HepG2 (cell line): ENCODE data around the gene MRPL30. TPM values are rescaled to one million over a fixed set of nuclear protein-coding genes. Genes with fewer than 3 reads are reported as not detected.

Experiments used
- ASH2L ChIP-seq: fragments of 300-600, 200-600 bp; sonication (generic); IDR thresholded peaks from 2 replicates; pipeline ENCODE4 v1.7.0; 2017; ENCODE audit warnings: low read depth, mild to moderate bottlenecking, moderate library complexity, mixed read lengths, low read length; ENCODE audit not compliant: insufficient read length
- CC2D1A ChIP-seq: sonication (generic); formaldehyde crosslinking; IDR thresholded peaks from 2 replicates; pipeline ENCODE4 v1.8.1; 2023; ENCODE audit warnings: mild to moderate bottlenecking, missing genetic modification reagents
- FOXO4 ChIP-seq: sonication (generic); formaldehyde crosslinking; conservative IDR thresholded peaks from 2 replicates; pipeline ENCODE4 v1.8.1; 2023; ENCODE audit warnings: missing genetic modification reagents
- KAT2B ChIP-seq: fragments of 150-350 bp; IDR thresholded peaks from 2 replicates; pipeline ENCODE4 v1.6.1; 2014; ENCODE audit warnings: low read depth, low read length, borderline replicate concordance
- KDM4B ChIP-seq: sonication (generic); formaldehyde crosslinking; IDR thresholded peaks from 2 replicates; pipeline ENCODE4 v1.4.0; 2020; ENCODE audit warnings: missing genetic modification reagents
- MYC ChIP-seq: sonication (generic); formaldehyde crosslinking; IDR thresholded peaks from 2 replicates; pipeline ENCODE4 v1.9.0; 2021; ENCODE audit warnings: missing genetic modification reagents, borderline replicate concordance
- NFE2L2 ChIP-seq: fragments of 150-350 bp; IDR thresholded peaks from 2 replicates; pipeline ENCODE4 v1.6.1; 2014; ENCODE audit warnings: low read length
- POLR2A ChIP-seq, 2 experiments: IDR thresholded peaks; 2 replicates each; pipeline ENCODE4 v1.6.1; 2011; ENCODE audit warnings: low read depth in 2 of 2, low read length in 2 of 2, mild to moderate bottlenecking in 1 of 2, moderate library complexity in 1 of 2; ENCODE audit not compliant: insufficient read depth in 1 of 2
- PREB ChIP-seq: sonication (generic); formaldehyde crosslinking; IDR thresholded peaks from 2 replicates; pipeline ENCODE4 v1.4.0; 2020; ENCODE audit warnings: missing genetic modification reagents
- RFXANK ChIP-seq: IDR thresholded peaks from 2 replicates; pipeline ENCODE4 v1.6.1; 2016
- SIX4 ChIP-seq: sonication (generic); formaldehyde crosslinking; IDR thresholded peaks from 2 replicates; pipeline ENCODE4 v1.4.0; 2020; ENCODE audit warnings: missing genetic modification reagents
- YEATS4 ChIP-seq: sonication (generic); formaldehyde crosslinking; IDR thresholded peaks from 2 replicates; pipeline ENCODE4 v1.4.0; 2020; ENCODE audit warnings: missing genetic modification reagents, borderline replicate concordance
- ZBTB46 ChIP-seq: sonication (generic); formaldehyde crosslinking; IDR thresholded peaks from 2 replicates; pipeline ENCODE4 v1.4.0; 2020; ENCODE audit warnings: mild to moderate bottlenecking, missing genetic modification reagents, borderline replicate concordance
- ZFX ChIP-seq: sonication (generic); formaldehyde crosslinking; IDR thresholded peaks from 2 replicates; pipeline ENCODE4 v1.4.0; 2020; ENCODE audit warnings: mild to moderate bottlenecking, low read depth, missing genetic modification reagents, moderate library complexity
- ZFYVE20 ChIP-seq: sonication (generic); formaldehyde crosslinking; IDR thresholded peaks from 2 replicates; pipeline ENCODE4 v1.8.0; 2023; ENCODE audit warnings: low read depth, mild to moderate bottlenecking, moderate library complexity, missing genetic modification reagents, borderline replicate concordance
- ZHX1 ChIP-seq: sonication (generic); formaldehyde crosslinking; IDR thresholded peaks from 2 replicates; pipeline ENCODE4 v1.8.1; 2022; ENCODE audit warnings: low read depth, mild to moderate bottlenecking, missing genetic modification reagents
- ZNF30 ChIP-seq: sonication (generic); formaldehyde crosslinking; IDR thresholded peaks from 2 replicates; pipeline ENCODE4 v1.5.0; 2020; ENCODE audit warnings: mild to moderate bottlenecking, missing genetic modification reagents
- ZNF362 ChIP-seq: sonication (generic); formaldehyde crosslinking; IDR thresholded peaks from 2 replicates; pipeline ENCODE4 v1.4.0; 2020; ENCODE audit warnings: missing genetic modification reagents, mild to moderate bottlenecking, borderline replicate concordance
- ZNF572 ChIP-seq: sonication (generic); formaldehyde crosslinking; IDR thresholded peaks from 2 replicates; pipeline ENCODE4 v1.5.1; 2020; ENCODE audit warnings: mild to moderate bottlenecking, missing genetic modification reagents
- ZNF720 ChIP-seq: sonication (generic); formaldehyde crosslinking; IDR thresholded peaks from 2 replicates; pipeline ENCODE4 v1.4.0; 2020; ENCODE audit warnings: missing genetic modification reagents
- ZNF839 ChIP-seq: sonication (generic); formaldehyde crosslinking; IDR thresholded peaks from 2 replicates; pipeline ENCODE4 v1.4.0; 2020; ENCODE audit warnings: missing genetic modification reagents, mild to moderate bottlenecking, borderline replicate concordance
- polyA plus RNA-seq, 8 experiments: library from polyadenylated mRNA; depleted of rRNA in 3 of 8; stranded (reverse) in 7 of 8; unstranded in 1 of 8; fragments of >200 nt; fragmentation: Illumina TruSeq in 4 of 8; extraction: Trizol in 4 of 8; gene quantifications; 2 replicates each; pipeline versions ENCODE4 v1.2.1 to v1.2.3, GENCODE V29; 2011 to 2016; ENCODE audit warnings: low read depth in 4 of 8, missing spikeins in 1 of 8, mixed read lengths in 1 of 8; ENCODE audit not compliant: insufficient read depth in 1 of 8
- total RNA-seq, 5 experiments: library from RNA; depleted of rRNA; stranded (reverse); fragments of >200 nt; fragmentation: Illumina TruSeq; extraction: Trizol; gene quantifications; 2 replicates each; pipeline ENCODE4 v1.2.3, GENCODE V29; 2016; ENCODE audit warnings: low read depth in 1 of 5

The MRPL30 gene
- total and polyA plus RNA-seq, 2 of the 13 experiments (the other 11 are each of a cell fraction or from before 2014, with no cell fraction given) = 30.2 to 75.3 TPM

- TF ChIP-seq ZHX1 (CRISPR knock-in tag) = peak; percentile 78
- peak; percentile 89 to 99 for TF ChIP-seq POLR2A (IDR thresholded peaks at IDR 0.05; ENCODE audit: insufficient read depth in 1 of 2, low read depth in 2 of 2, low read length in 2 of 2)
- TF ChIP-seq YEATS4 (CRISPR knock-in tag) = peak; percentile 88
- TF ChIP-seq ZNF362 (CRISPR knock-in tag) = peak; percentile 25
- TF ChIP-seq KDM4B (CRISPR knock-in tag) = peak; percentile 38; the same call in 1 of the 2 replicates
- TF ChIP-seq KAT2B = no peak
- TF ChIP-seq ZNF572 (CRISPR knock-in tag) = peak; percentile 92
- TF ChIP-seq PREB = no peak
- TF ChIP-seq ASH2L = peak; percentile 88
- TF ChIP-seq FOXO4 (CRISPR knock-in tag) = no peak
- TF ChIP-seq ZNF30 = peak; percentile 22; the same call in 1 of the 2 replicates
- peak; percentile 93; the same call in 1 of the 2 replicates for TF ChIP-seq ZBTB46 (CRISPR knock-in tag)
- TF ChIP-seq CC2D1A = no peak
- no peak for TF ChIP-seq ZNF720 (CRISPR knock-in tag)
- TF ChIP-seq NFE2L2 = no peak
- no peak for TF ChIP-seq SIX4
- TF ChIP-seq RFXANK = no peak
- peak; percentile 97; the same call in 1 of the 2 replicates for TF ChIP-seq ZNF839 (CRISPR knock-in tag)
- 0 out of 2 replicates have a peak, but pooled peaks have one; percentile 34 for TF ChIP-seq ZFYVE20 (CRISPR knock-in tag)
- peak; percentile 87 for TF ChIP-seq ZFX
- TF ChIP-seq MYC = peak; percentile 79
These were observed 39.6 kb upstream of the MRPL30 start, which contains the start of gene C2orf15 (continued) for GRCh38 chr2:99141110-99142108.
